GM19351 (cell line): ENCODE data around the gene HLA-DRA.

Experiments
- ATAC-seq: cut with Tn5 transposase; IDR thresholded peaks from one replicate; pipeline ENCODE4 v1.9.1; 2021; ENCODE audit warnings: mild to moderate bottlenecking, moderate library complexity; ENCODE audit not compliant: unreplicated experiment

HLA-DRA gene

GRCh38 chr6:32473376-32474348 is 34.0 kb downstream of the HLA-DRA start:
- peak; percentile 97 for ATAC-seq

- ATAC-seq: no peak
Measured at GRCh38 chr6:32475392-32476206, 35.9 kb downstream of the HLA-DRA start.

GRCh38 chr6:32483968-32484613 is 44.4 kb downstream of the HLA-DRA start:
- no peak for ATAC-seq

- ATAC-seq: no peak
Measured at GRCh38 chr6:32484614-32484998, 44.9 kb downstream of the HLA-DRA start.

GRCh38 chr6:32488083-32488482 is 48.4 kb downstream of the HLA-DRA start:
- ATAC-seq: no peak

- no peak for ATAC-seq
Measured at GRCh38 chr6:32491700-32492099, 52.0 kb downstream of the HLA-DRA start.

GRCh38 chr6:32492351-32492750 is 52.7 kb downstream of the HLA-DRA start:
- no peak for ATAC-seq
